Naive thymus-derived CD4-positive, alpha-beta T cell (primary cell): Measurements from ENCODE around the gene PTGR3. TPM values are rescaled to one million over a fixed set of nuclear protein-coding genes. Genes with fewer than 3 reads are reported as not detected.
A peak's percentile ranks its signal among the peaks of the same experiment; 100 is the strongest.

Experiments
- ATAC-seq: fragments of 150-1000 bp; cut with Tn5 transposase; 2 replicates; pipeline ENCODE4 v1.10.0; 2021; ENCODE audit warnings: mild to moderate bottlenecking, moderate library complexity
- CTCF ChIA-PET: fragments of 350-600 bp; sonication (Branson Sonifier 250); formaldehyde crosslinking; loops from one replicate; lab custom pipeline; 2021; ENCODE audit warnings: antibody characterized with exemption; lab: Charles Lee
- POLR2A ChIA-PET: fragments of 350-600 bp; sonication (Branson Sonifier 250); formaldehyde crosslinking; loops from one replicate; lab custom pipeline; 2021; ENCODE audit warnings: antibody characterized with exemption, inconsistent platforms; lab: Charles Lee
- DNase-seq, 9 donors: peaks; one replicate each; pipeline versions ENCODE4 v3.0.0 to v3.0.0-alpha.2; 2020 to 2022; ENCODE audit warnings: mixed read lengths in 1 of 9
- H3K27ac ChIP-seq: one replicate; pipeline ENCODE4 v1.7.0; 2013; ENCODE audit warnings: mild to moderate bottlenecking, low read depth, low read length, moderate library complexity
- H3K27me3 ChIP-seq, 2 donors: one replicate each; pipeline ENCODE4 v1.7.0; 2013; ENCODE audit warnings: low read length in 2 of 2, mild to moderate bottlenecking in 2 of 2, moderate library complexity in 2 of 2; ENCODE audit not compliant: control insufficient read depth in 2 of 2, insufficient read depth in 2 of 2
- H3K36me3 ChIP-seq, 3 experiments: 1 replicate in 2 of 3; 2 replicates in 1 of 3; pipeline ENCODE4 v1.7.0; 2013; ENCODE audit warnings: low read length in 3 of 3, mild to moderate bottlenecking in 3 of 3, moderate library complexity in 1 of 3; ENCODE audit not compliant: insufficient read depth in 3 of 3, control insufficient read depth in 2 of 3
- H3K4me1 ChIP-seq, 2 donors: one replicate each; pipeline ENCODE4 v1.7.0; 2013; ENCODE audit warnings: low read length in 2 of 2, mild to moderate bottlenecking in 2 of 2, moderate library complexity in 1 of 2; ENCODE audit not compliant: control insufficient read depth in 2 of 2, insufficient read depth in 2 of 2
- H3K4me3 ChIP-seq: 2 replicates; pipeline ENCODE4 v1.7.0; 2013; ENCODE audit warnings: mild to moderate bottlenecking, low read length
- H3K9me3 ChIP-seq, 3 experiments: 1 replicate in 2 of 3; 2 replicates in 1 of 3; pipeline ENCODE4 v1.7.0; 2013; ENCODE audit warnings: low read length in 3 of 3; ENCODE audit not compliant: control insufficient read depth in 2 of 3
- H3K27ac Mint-ChIP-seq, 9 donors: one replicate each; pipeline ENCODE4 v1.8.0; 2020 to 2022; ENCODE audit warnings: mixed read lengths in 9 of 9, mild to moderate bottlenecking in 8 of 9, moderate library complexity in 5 of 9, inconsistent platforms in 2 of 9
- H3K27me3 Mint-ChIP-seq, 5 donors: one replicate each; pipeline ENCODE4 v1.8.0; 2021 to 2022; ENCODE audit warnings: mixed read lengths in 5 of 5, mild to moderate bottlenecking in 1 of 5
- H3K36me3 Mint-ChIP-seq, 5 donors: one replicate each; pipeline ENCODE4 v1.8.0; 2020 to 2022; ENCODE audit warnings: mixed read lengths in 5 of 5, mild to moderate bottlenecking in 3 of 5, inconsistent platforms in 1 of 5
- H3K4me1 Mint-ChIP-seq, 7 donors: one replicate each; pipeline ENCODE4 v1.8.0; 2020 to 2022; ENCODE audit warnings: mixed read lengths in 7 of 7, mild to moderate bottlenecking in 3 of 7, inconsistent platforms in 1 of 7
- H3K4me3 Mint-ChIP-seq, 10 donors: one replicate each; pipeline ENCODE4 v1.8.0; 2020 to 2022; ENCODE audit warnings: mild to moderate bottlenecking in 10 of 10, mixed read lengths in 10 of 10, moderate library complexity in 6 of 10, inconsistent platforms in 2 of 10
- H3K9me3 Mint-ChIP-seq, 11 donors: one replicate each; pipeline ENCODE4 v1.8.0; 2020 to 2022; ENCODE audit warnings: mixed read lengths in 11 of 11, mild to moderate bottlenecking in 4 of 11, inconsistent platforms in 1 of 11, moderate library complexity in 1 of 11
- intact Hi-C, 2 donors: fragments of 100-400 bp; cut with micrococcal nuclease; formaldehyde crosslinking; loops; one replicate each; pipeline ENCODE4 v1.15.1; 2023
- polyA plus RNA-seq, 2 donors: library from polyadenylated mRNA; unstranded; fragments of 300-500 nt; fragmentation: Illumina TruSeq; gene quantifications; one replicate each; pipeline ENCODE4 v1.2.3, GENCODE V29; 2021
- total RNA-seq, 6 experiments: library from RNA in 5 of 6; stranded (reverse) in 5 of 6; gene quantifications; 1 replicate in 5 of 6; 2 replicates in 1 of 6; pipeline ENCODE4 v1.2.3 and lab custom pipeline; 2021 to 2026

Gene PTGR3
- total and polyA plus RNA-seq, 7 experiments from 2014 or later: 17.0 to 59.1 (median 27.4) TPM

DNA sequence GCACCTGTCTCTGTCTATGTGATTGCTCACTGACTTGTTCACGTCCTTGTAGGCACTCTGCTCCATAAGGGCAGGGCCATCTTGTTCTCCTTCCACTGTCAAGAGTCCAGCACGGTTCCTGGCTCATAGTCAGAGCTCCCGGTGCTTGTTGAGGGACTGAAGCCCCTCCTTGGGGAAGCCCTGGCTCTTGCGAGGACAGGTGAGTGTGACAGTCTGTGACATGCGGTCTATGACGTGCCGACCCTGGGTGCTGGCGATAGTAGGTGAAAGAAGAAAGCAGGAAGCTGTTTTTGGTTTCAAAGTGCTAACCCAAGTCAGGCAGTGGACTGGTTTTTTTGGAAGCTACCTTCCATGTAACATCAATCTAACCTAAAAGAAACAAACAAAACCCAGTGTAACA lies 20.5 kb upstream of the PTGR3 start:
- peak overlapping the region in 6 of 9 donors; percentile 29 to 65 (median 58) for H3K27ac Mint-ChIP-seq
- Histone ChIP-seq H3K4me3 (no peak overlapping the region), H3K36me3 (peaks cover 0 to 3% (median 0%) of the 10 kb centered on the region in 3 experiments), H3K9me3 (no peaks in the 10 kb centered on the region), H3K27me3 (no peaks in the 10 kb centered on the region), H3K27ac (no peak overlapping the region), H3K4me1 (peaks cover 0 to 16% of the 10 kb centered on the region in 2 donors)
- ATAC-seq: peak; percentile 34
- ChIA-PET CTCF (interaction anchor here (2.4 kb wide), 1 partner anchor 15 kb away, joined by 9 read pairs; no protein-coding TSS in a partner anchor), POLR2A (interaction anchor here (0.6 to 2.3 kb wide), 5 partner anchors 11 to 177 kb away, joined by 3 to 13 read pairs (median 4); partner anchors contain the start of genes PTGR3 and TSHZ1)
- no peaks in the 10 kb centered on the region for H3K27me3 Mint-ChIP-seq
- peak overlapping the region in 5 of 10 donors; percentile 8 to 81 (median 21) for H3K4me3 Mint-ChIP-seq
- no peaks in the 10 kb centered on the region for H3K9me3 Mint-ChIP-seq
- no peak for DNase-seq
- peaks cover 0 to 18% (median 5%) of the 10 kb centered on the region in 5 donors for H3K36me3 Mint-ChIP-seq
- H3K4me1 Mint-ChIP-seq: peaks cover 18 to 89% (median 72%) of the 10 kb centered on the region in 7 donors
- intact Hi-C loops: no loop called here

DNA sequence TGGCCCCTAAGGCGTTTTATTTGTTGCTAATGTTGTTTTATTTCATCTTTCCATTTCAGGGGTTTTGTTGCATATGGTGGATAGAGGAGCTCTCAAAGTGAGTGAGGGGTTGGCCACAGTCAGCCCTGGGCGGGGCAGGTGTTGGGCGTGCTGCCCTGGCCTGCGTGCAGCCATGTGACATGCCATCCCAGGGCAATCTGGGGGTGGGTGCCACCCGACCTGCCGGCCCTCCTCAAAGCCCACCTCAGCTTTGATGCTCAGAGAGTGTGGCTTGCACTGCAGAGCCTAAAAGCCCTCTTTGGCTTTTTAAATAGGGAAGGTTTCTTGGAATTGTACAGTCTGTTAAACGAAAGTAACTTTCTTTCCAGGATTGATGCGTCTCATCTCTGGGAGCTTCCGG lies 20.0 kb upstream of the PTGR3 start:
- Histone ChIP-seq H3K36me3 (peaks cover 0 to 3% (median 0%) of the 10 kb centered on the region in 3 experiments), H3K4me1 (peaks cover 0 to 16% of the 10 kb centered on the region in 2 donors), H3K4me3 (no peak overlapping the region), H3K9me3 (no peaks in the 10 kb centered on the region), H3K27ac (no peak overlapping the region), H3K27me3 (no peaks in the 10 kb centered on the region)
- H3K36me3 Mint-ChIP-seq: peaks cover 0 to 18% (median 5%) of the 10 kb centered on the region in 5 donors
- no peaks in the 10 kb centered on the region for H3K9me3 Mint-ChIP-seq
- no peaks in the 10 kb centered on the region for H3K27me3 Mint-ChIP-seq
- CTCF ChIA-PET: interaction anchor here (2.4 kb wide), 1 partner anchor 15 kb away, joined by 9 read pairs; no protein-coding TSS in a partner anchor
- DNase-seq (no peak), ATAC-seq (no peak)
- intact Hi-C loops: no loop called here
- POLR2A ChIA-PET: interaction anchor here (0.6 to 2.3 kb wide), 6 partner anchors 11 to 178 kb away, joined by 3 to 13 read pairs (median 3); partner anchors contain the start of genes PTGR3 and TSHZ1
- H3K4me3 Mint-ChIP-seq: peak overlapping the region in 3 of 10 donors; percentile 20 to 81 (median 54)
- H3K27ac Mint-ChIP-seq: peak overlapping the region in 6 of 9 donors; percentile 28 to 65 (median 52)
- peaks cover 18 to 89% (median 72%) of the 10 kb centered on the region in 7 donors for H3K4me1 Mint-ChIP-seq

DNA sequence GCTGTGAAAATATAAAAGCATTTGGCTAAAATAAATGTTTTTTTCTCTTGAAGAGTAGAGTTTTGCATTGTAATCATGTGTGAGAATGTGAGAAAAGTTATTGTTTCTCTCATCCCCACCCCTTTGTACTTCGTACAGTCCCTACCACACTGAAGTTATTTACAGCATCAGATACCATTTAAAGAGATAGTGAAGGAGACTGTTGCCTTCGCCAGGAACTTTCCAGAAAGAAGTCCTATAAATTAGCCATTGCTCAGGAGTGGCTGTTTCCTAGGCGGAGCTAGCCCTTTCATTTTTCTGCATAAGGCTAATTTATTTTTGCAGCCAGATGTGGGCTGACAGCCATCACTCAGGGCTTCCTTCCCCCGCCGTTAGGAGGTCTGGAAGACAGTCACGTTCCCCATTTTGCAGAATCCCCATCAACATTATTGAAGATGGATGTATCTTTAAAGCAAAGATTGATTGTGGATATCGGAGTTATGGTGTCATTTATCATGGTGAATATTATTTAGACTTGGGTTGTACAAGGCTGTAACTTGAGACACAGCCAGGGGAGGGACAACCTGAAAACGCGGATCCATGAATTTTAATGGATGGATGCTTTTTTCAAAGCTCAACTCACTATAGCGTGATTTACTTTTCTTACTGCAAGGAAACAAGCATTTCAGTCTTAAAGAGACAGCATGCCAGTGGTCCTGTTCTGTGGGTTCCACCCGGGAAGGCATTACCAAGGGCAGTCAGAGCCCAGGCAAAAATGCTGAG lies 18.8 kb upstream of the PTGR3 start:
- Histone ChIP-seq H3K9me3 (no peaks in the 10 kb centered on the region), H3K4me1 (peaks cover 0 to 16% of the 10 kb centered on the region in 2 donors), H3K4me3 (no peak overlapping the region), H3K36me3 (peaks cover 0 to 3% (median 0%) of the 10 kb centered on the region in 3 experiments), H3K27ac (no peak overlapping the region), H3K27me3 (no peaks in the 10 kb centered on the region)
- intact Hi-C loops: loop anchor here in 1 of 2 donors (2.0 kb wide), 1 partner anchor 15 kb away; no protein-coding TSS in a partner anchor
- ChIA-PET CTCF (interaction anchor here (0.7 kb wide), 1 partner anchor 14 kb away, joined by 3 read pairs; no protein-coding TSS in a partner anchor), POLR2A (interaction anchor here (0.7 to 0.9 kb wide), 2 partner anchors 17 to 22 kb away, joined by 3 read pairs; partner anchors contain the start of gene TSHZ1)
- Mint-ChIP-seq H3K4me1 (peaks cover 18 to 90% (median 75%) of the 10 kb centered on the region in 7 donors), H3K27ac (peak overlapping the region in 7 of 9 donors; percentile 20 to 86 (median 68)), H3K9me3 (no peaks in the 10 kb centered on the region), H3K4me3 (peak overlapping the region in 8 of 10 donors; percentile 61 to 84 (median 75)), H3K27me3 (no peaks in the 10 kb centered on the region), H3K36me3 (peaks cover 0 to 18% (median 5%) of the 10 kb centered on the region in 5 donors)
- DNase-seq: no peak
- no peak for ATAC-seq

DNA sequence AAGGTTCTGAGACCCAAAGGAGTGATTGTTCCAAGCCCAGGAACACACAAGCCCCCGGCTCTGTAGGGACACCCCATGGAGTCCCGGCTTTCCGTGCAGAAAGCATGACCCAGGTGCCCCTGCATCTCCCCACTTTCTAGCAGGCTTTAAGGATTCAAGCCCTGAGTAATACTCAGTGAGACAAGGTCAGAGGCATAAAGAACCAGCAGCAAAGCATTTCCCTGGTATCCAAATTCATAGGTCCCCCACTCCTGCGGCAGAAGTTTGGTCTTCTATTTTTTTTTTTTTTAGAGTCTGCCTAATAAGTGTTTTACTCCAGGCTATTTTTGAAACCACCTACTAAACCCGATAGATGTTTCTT lies 18.0 kb upstream of the PTGR3 start:
- peak overlapping the region in 9 of 10 donors; percentile 61 to 84 (median 73) for H3K4me3 Mint-ChIP-seq
- H3K27ac Mint-ChIP-seq: peak overlapping the region in 8 of 9 donors; percentile 36 to 86 (median 81)
- H3K4me1 ChIP-seq: peaks cover 0 to 19% of the 10 kb centered on the region in 2 donors
- H3K27me3 ChIP-seq: no peaks in the 10 kb centered on the region
- no peaks in the 10 kb centered on the region for H3K9me3 ChIP-seq
- no peak overlapping the region for H3K4me3 ChIP-seq
- peaks cover 0 to 3% (median 0%) of the 10 kb centered on the region in 3 experiments for H3K36me3 ChIP-seq
- H3K36me3 Mint-ChIP-seq: peaks cover 0 to 18% (median 5%) of the 10 kb centered on the region in 5 donors
- no peaks in the 10 kb centered on the region for H3K27me3 Mint-ChIP-seq
- peaks cover 18 to 94% (median 82%) of the 10 kb centered on the region in 7 donors for H3K4me1 Mint-ChIP-seq
- DNase-seq (no peak), ATAC-seq (no peak)
- POLR2A ChIA-PET: interaction anchor here (1.1 kb wide), 1 partner anchor 17 kb away, joined by 8 read pairs; the partner anchor contains the start of gene TSHZ1
- no peaks in the 10 kb centered on the region for H3K9me3 Mint-ChIP-seq
- CTCF ChIA-PET: no interaction called here
- intact Hi-C loops: loop anchor here in 1 of 2 donors (2.0 kb wide), 1 partner anchor 14 kb away; no protein-coding TSS in a partner anchor
- H3K27ac ChIP-seq: peak overlapping the region; percentile 37

DNA sequence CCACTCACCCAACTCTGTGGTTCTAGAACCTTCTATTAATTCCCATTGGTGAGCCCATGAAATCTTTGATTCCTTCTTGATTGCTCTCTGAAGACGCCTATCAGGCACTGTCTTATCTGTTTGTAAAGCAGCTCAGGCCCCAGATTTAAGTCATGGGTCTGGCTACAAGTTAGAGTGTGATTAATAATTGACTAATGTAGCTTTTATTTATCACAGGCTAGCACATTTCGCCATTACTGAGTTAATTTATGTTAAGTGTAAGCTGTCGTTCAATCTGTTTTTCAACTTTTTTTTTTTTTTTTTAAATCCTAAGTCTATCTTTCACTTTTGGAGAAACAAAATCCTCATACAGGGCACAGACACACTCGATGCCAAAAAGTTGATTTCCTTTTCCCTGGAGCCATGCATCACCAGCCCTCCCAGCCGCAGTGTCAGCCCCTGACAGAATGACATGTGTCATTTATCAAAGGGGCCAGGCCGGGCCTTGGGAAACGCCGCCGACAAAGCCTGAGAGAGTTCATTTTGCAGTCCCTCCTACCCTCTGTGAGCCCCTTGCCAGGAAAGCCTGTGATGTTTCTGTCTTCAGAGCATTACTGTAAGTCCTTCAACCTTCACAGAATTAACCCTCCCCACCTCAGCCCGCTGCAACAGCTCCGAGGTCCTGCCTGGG lies 17.5 kb upstream of the PTGR3 start:
- Mint-ChIP-seq H3K9me3 (no peaks in the 10 kb centered on the region), H3K27me3 (no peaks in the 10 kb centered on the region), H3K36me3 (peaks cover 0 to 18% (median 5%) of the 10 kb centered on the region in 5 donors), H3K27ac (peak overlapping the region in 8 of 9 donors; percentile 36 to 86 (median 81)), H3K4me1 (peaks cover 18 to 98% (median 87%) of the 10 kb centered on the region in 7 donors), H3K4me3 (peak overlapping the region; percentile 20 to 84 (median 73))
- ChIA-PET POLR2A (interaction anchor here (0.7 to 1.1 kb wide), 3 partner anchors 16 to 1876 kb away, joined by 3 to 8 read pairs (median 4); partner anchors contain the start of gene TSHZ1), CTCF (interaction anchor here (0.6 to 0.7 kb wide), 2 partner anchors 24 to 470 kb away, joined by 6 to 8 read pairs; no protein-coding TSS in a partner anchor)
- Histone ChIP-seq H3K36me3 (peaks cover 0 to 3% (median 0%) of the 10 kb centered on the region in 3 experiments), H3K4me1 (peaks cover 0 to 19% of the 10 kb centered on the region in 2 donors), H3K27me3 (no peaks in the 10 kb centered on the region), H3K4me3 (no peak overlapping the region), H3K27ac (peak overlapping the region; percentile 37), H3K9me3 (no peaks in the 10 kb centered on the region)
- no peak for DNase-seq
- ATAC-seq: no peak
- intact Hi-C loops: loop anchor here in 1 of 2 donors (2.0 kb wide), 1 partner anchor 14 kb away; no protein-coding TSS in a partner anchor
